ENCODE measurements around the gene LIN9.

GRCh38 chr1:226287587-226287986, 21.4 kb downstream of the LIN9 start:
- TF ChIP-seq CTCF (IDR thresholded peaks at IDR 0.05 in 2 of 3, conservative IDR thresholded peaks at IDR 0.05 in 1 of 3; ENCODE audit: control insufficient read depth in 2 of 3, extremely low read depth in 1 of 3, insufficient read depth in 1 of 3, low read depth in 3 of 3, low read length in 3 of 3) (no peak), ATF2 (IDR thresholded peaks at IDR 0.05; ENCODE audit: low read length) (no peak), ZNF274 (IDR thresholded peaks at IDR 0.05; ENCODE audit: insufficient read depth, insufficient read length) (no peak), SMARCA5 (IDR thresholded peaks at IDR 0.05) (no peak), CBFB (IDR thresholded peaks at IDR 0.05; ENCODE audit: low read depth) (no peak), SIN3A (IDR thresholded peaks at IDR 0.05; ENCODE audit: low read depth, low read length) (no peak), NFIC (IDR thresholded peaks at IDR 0.05; ENCODE audit: low read depth, low read length) (no peak), REST (IDR thresholded peaks at IDR 0.05; ENCODE audit: low read depth, low read length) (no peak), POLR2AphosphoS5 (IDR thresholded peaks at IDR 0.05; ENCODE audit: low read length) (no peak)

Data from GM12878 (cell line).